Small intestine (tissue), 7 donors: ENCODE measurements around the gene EPHA2. TPM values are rescaled to one million over a fixed set of nuclear protein-coding genes. Genes with fewer than 3 reads are reported as not detected.

Experiments
- DNase-seq, 2 donors: peaks; one replicate each; pipeline versions ENCODE4 v3.0.0 to v3.0.0-alpha.2; 2013
- FAIRE-seq: peaks from 2 replicates; lab custom pipeline; 2012; peaks lifted over from hg19 to GRCh38; lab: Jason Lieb, UNC
- H3K27ac ChIP-seq, 3 donors: one replicate each; pipeline ENCODE4 v1.5.1; 2013; ENCODE audit warnings: low read length in 2 of 3, mild to moderate bottlenecking in 2 of 3, control low read depth in 1 of 3, inconsistent platforms in 1 of 3, low read depth in 1 of 3, moderate library complexity in 1 of 3
- H3K27me3 ChIP-seq, 3 donors: one replicate each; pipeline ENCODE4 v1.6.1; 2013; ENCODE audit warnings: low read length in 3 of 3, inconsistent platforms in 1 of 3; ENCODE audit not compliant: control insufficient read depth in 3 of 3, insufficient read depth in 3 of 3
- H3K36me3 ChIP-seq, 3 donors: one replicate each; pipeline ENCODE4 v1.6.1; 2013; ENCODE audit warnings: low read length in 3 of 3, inconsistent platforms in 1 of 3, low read depth in 1 of 3, mild to moderate bottlenecking in 1 of 3, moderate library complexity in 1 of 3; ENCODE audit not compliant: control insufficient read depth in 3 of 3, insufficient read depth in 2 of 3
- H3K4me1 ChIP-seq, 3 donors: one replicate each; pipeline ENCODE4 v1.6.1; 2013; ENCODE audit warnings: low read length in 2 of 3, inconsistent platforms in 1 of 3, low read depth in 1 of 3, mild to moderate bottlenecking in 1 of 3, moderate library complexity in 1 of 3; ENCODE audit not compliant: control insufficient read depth in 3 of 3, insufficient read depth in 2 of 3
- H3K4me3 ChIP-seq, 3 donors: one replicate each; pipeline ENCODE4 v1.5.1; 2013; ENCODE audit warnings: low read length in 3 of 3, control low read depth in 1 of 3, inconsistent platforms in 1 of 3, low read depth in 1 of 3, mild to moderate bottlenecking in 1 of 3, moderate library complexity in 1 of 3
- H3K9me3 ChIP-seq, 2 donors: one replicate each; pipeline ENCODE4 v1.6.1; 2013; ENCODE audit warnings: low read depth in 1 of 2, low read length in 1 of 2; ENCODE audit not compliant: control insufficient read depth in 2 of 2, insufficient read depth in 1 of 2
- WGBS, 3 donors: extraction: QIAGEN DNeasy Blood & Tissue Kit; methylation state at CpG; one replicate each; pipeline ENCODE4 v1.1.7; 2013; 5-methylcytosine and 5-hydroxymethylcytosine counted together
- polyA plus RNA-seq, 4 donors: library from polyadenylated mRNA; stranded (reverse) in 3 of 4; unstranded in 1 of 4; fragments of 200-250 nt in 3 of 4; fragments of 120-200 nt in 1 of 4; gene quantifications; one replicate each; pipeline versions ENCODE4 v1.2.1 to v1.2.3, GENCODE V29; 2013
- donor health status: healthy with polysubstance abuse.
- donor health status: control.
- donor health status: control.
- donor health status: Bipolar disorder and iron deficiency.
- donor health status: healthy.

EPHA2 gene
- polyA plus RNA-seq, 4 donors = 12.7 to 23.8 (median 19.8) TPM

DNA sequence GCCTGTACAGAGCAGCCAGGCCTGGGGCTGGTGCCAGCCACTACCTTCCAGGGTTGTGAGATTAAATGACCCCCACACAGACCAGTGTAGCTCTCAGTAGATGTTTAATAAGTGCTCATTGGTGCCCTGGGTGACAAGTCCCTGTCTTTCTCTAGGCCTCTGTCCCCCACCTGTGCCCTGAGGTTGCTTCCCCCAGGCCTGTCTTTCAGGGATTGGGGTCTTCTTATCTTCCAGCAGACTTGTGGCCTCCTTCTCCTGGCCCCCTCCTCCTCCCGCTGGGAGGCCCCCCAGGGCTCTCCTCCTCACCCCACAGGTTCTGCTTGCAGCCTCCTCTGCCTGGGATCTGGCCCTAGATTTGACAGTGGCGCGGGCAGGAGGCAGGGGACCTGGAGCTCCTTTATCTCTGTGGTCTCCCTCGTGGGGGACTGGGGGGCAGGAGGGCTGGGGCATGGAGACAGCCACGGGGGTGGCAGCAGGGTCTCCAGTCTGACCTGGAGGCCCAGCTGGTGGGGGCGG lies 40.3 kb downstream of the EPHA2 start:
- no peak for DNase-seq
- Histone ChIP-seq H3K4me1 (peaks cover 0 to 22% (median 0%) of the 10 kb centered on the region in 3 donors), H3K27me3 (no peaks in the 10 kb centered on the region), H3K9me3 (no peaks in the 10 kb centered on the region), H3K4me3 (no peak overlapping the region), H3K27ac (no peak overlapping the region), H3K36me3 (no peaks in the 10 kb centered on the region)
- WGBS, 3 donors = 71 to 81% (median 77%) methylated on average over 6 of the region's 6 CpGs
- no peak for FAIRE-seq

DNA sequence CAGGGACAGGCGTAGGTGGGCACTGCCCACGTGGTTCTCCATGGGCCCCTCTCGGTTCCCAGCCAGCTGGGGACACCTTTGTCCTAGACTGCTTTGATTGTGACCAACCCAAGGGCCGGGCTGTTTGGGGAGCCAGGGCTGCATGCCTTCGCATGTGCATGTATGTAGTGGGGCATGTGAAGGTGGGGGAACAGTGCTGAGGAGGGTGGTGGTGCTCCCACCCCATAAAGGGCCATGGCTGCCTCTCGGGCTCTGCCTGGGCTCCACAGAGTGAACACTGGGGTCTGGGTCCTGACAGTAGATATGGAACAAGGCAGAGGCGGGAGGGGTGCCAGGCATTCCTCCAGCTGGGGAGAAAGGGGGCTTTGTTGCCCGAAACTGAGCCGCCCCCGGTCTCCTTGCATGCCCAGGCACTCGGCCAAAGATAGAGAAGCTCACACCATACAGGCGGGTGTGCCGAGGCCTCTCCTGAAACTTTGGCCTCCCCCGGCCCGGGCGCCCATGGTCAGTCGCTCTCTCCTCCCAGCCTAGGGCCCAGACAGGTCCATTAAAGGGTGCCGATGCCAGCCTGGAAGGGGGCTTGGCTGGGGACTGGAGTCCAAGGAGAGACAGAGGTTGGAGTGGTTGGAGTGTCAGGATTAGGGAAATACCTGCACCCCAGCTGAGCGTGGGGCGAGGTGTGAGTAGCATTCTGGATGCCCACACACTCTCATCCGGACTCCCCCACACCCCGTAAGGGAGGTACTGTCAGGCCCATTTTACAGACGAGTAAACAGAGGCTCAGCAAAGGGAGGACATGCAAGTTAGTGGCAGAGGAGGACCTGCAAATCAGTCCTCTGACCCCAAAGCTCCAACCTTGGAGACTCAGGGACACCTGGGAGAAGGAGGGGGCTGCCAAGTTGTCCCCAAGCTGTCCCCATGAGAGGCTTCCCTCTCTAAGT lies 41.1 kb downstream of the EPHA2 start:
- WGBS, 3 donors = 76 to 82% (median 82%) methylated on average over 22 to 23 of the region's 23 CpGs
- H3K27ac ChIP-seq = no peak overlapping the region
- H3K4me3 ChIP-seq = no peak overlapping the region
- H3K27me3 ChIP-seq = no peaks in the 10 kb centered on the region
- H3K36me3 ChIP-seq = no peaks in the 10 kb centered on the region
- no peak for DNase-seq
- H3K9me3 ChIP-seq = peaks cover 0 to 3% of the 10 kb centered on the region in 2 donors
- peaks cover 0 to 22% (median 0%) of the 10 kb centered on the region in 3 donors for H3K4me1 ChIP-seq
- FAIRE-seq = no peak

GRCh38 chr1:16112596-16113555 lies 43.0 kb downstream of the EPHA2 start:
- no peak overlapping the region for H3K27ac ChIP-seq
- DNase-seq (peak in 1 of 2 donors; percentile 47), FAIRE-seq (no peak)
- no peaks in the 10 kb centered on the region for H3K36me3 ChIP-seq
- H3K4me1 ChIP-seq = peaks cover 0 to 22% (median 0%) of the 10 kb centered on the region in 3 donors
- peaks cover 0 to 15% of the 10 kb centered on the region in 2 donors for H3K9me3 ChIP-seq
- 50 to 63% (median 52%) methylated on average over 13 to 14 of the region's 14 CpGs for WGBS, 3 donors
- no peak overlapping the region for H3K4me3 ChIP-seq
- H3K27me3 ChIP-seq = peaks cover 0 to 2% (median 0%) of the 10 kb centered on the region in 3 donors

DNA sequence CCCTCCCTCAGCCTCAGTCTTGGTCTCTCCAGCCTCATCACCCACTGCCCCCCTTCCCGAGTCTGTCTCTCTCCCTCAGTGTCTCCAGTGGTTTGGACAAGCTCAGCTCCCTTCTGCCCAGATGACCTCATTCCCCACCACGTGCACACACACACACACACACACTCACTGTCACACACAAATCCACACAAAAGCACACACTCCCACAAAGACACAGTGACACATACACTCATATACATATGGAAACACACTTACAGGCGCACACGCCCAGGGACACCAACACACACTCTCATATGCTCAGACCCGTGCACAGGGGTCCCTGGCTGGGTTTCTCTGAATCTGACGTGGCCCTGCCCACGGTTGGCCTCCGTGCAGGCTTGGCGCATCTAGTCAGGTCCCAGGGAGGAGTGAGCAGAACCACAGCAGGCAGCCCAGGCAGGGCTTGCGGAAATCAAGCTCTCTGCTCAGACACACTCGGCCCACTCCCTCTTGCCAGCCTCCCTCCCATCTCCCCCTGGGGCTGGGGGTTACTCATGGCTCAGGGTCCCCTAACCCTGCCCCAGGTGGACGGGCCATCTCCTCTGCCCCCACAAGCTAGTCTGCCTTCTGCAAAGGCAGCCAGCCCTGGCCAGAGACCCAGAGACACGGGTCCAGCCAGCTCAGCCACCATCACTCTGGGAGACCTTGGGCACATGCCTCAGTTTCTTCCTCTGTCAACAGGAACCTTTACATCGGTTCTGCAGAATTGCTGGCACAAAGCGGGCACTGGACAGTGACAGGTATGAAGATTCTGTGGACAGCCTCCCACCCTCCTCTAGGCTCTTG lies 43.9 kb downstream of the EPHA2 start:
- FAIRE-seq (no peak), DNase-seq (no peak)
- H3K27me3 ChIP-seq = peaks cover 0 to 2% (median 0%) of the 10 kb centered on the region in 3 donors
- peaks cover 0 to 18% of the 10 kb centered on the region in 2 donors for H3K9me3 ChIP-seq
- H3K4me1 ChIP-seq = peaks cover 0 to 22% (median 0%) of the 10 kb centered on the region in 3 donors
- no peaks in the 10 kb centered on the region for H3K36me3 ChIP-seq
- H3K27ac ChIP-seq = peak overlapping the region in 1 of 3 donors; percentile 22
- 66 to 73% (median 71%) methylated on average over 15 of the region's 15 CpGs for WGBS, 3 donors
- H3K4me3 ChIP-seq = no peak overlapping the region

- Histone ChIP-seq H3K27me3 (peaks cover 0 to 2% (median 0%) of the 10 kb centered on the region in 3 donors), H3K27ac (no peak overlapping the region), H3K9me3 (peaks cover 0 to 18% of the 10 kb centered on the region in 2 donors), H3K36me3 (no peaks in the 10 kb centered on the region), H3K4me1 (peaks cover 0 to 22% (median 0%) of the 10 kb centered on the region in 3 donors), H3K4me3 (no peak overlapping the region)
- WGBS, 3 donors = 84 to 94% (median 87%) methylated on average over 5 to 7 of the region's 7 CpGs
- FAIRE-seq (no peak), DNase-seq (no peak)
These were observed 45.0 kb downstream of the EPHA2 start for GRCh38 chr1:16110884-16111283.

DNA sequence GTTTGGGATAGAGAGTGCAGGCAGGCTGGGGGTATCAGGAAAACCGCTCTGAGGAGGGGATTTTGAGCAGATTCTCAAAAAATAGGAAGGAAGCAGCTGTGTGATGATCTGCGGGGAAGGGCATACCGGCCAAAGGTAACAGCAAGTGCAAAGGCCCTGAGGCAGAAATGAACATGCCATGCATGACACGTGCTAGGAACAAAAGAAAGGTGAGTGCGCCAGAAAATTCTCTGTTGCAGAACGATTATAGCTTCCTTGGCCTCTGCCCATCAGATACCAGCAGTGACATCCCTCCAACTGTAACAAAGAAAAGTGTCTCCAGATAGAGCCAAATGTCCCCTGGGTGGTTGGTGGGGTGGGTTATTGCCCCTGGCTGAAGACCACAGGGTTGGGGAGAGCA lies 45.4 kb downstream of the EPHA2 start:
- no peak overlapping the region for H3K4me3 ChIP-seq
- DNase-seq = no peak
- WGBS, 3 donors = 71 to 87% (median 85%) methylated on average over 6 of the region's 6 CpGs
- no peaks in the 10 kb centered on the region for H3K36me3 ChIP-seq
- no peak overlapping the region for H3K27ac ChIP-seq
- H3K27me3 ChIP-seq = peaks cover 0 to 2% (median 0%) of the 10 kb centered on the region in 3 donors
- FAIRE-seq = no peak
- peaks cover 0 to 18% of the 10 kb centered on the region in 2 donors for H3K9me3 ChIP-seq
- peaks cover 0 to 22% (median 0%) of the 10 kb centered on the region in 3 donors for H3K4me1 ChIP-seq

DNA sequence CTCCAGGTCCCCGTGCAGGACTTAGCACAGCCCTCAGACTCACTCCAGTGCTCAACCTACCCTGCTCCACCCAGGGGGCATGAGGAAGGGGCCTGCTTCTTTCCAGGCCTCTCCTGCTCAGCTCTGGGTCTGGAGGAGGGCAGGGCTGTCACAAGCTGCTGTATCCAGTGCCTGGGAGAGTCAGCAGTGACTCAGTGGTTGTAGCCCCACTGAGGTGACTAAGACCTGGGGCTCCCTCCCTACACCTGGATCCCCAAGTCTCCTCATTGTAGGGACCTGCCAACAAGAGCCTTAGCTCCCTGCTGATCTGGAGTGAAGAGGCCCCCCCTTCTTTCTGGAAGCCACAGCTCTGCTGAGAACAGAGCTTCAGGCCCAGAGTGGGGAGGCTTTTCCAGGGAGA lies 46.3 kb downstream of the EPHA2 start:
- FAIRE-seq (no peak), DNase-seq (no peak)
- H3K36me3 ChIP-seq = no peaks in the 10 kb centered on the region
- WGBS, 3 donors = 69 to 89% (median 88%) methylated on average over 1 of the region's 1 CpG
- H3K4me1 ChIP-seq = peaks cover 0 to 22% (median 0%) of the 10 kb centered on the region in 3 donors
- H3K27me3 ChIP-seq = peaks cover 0 to 2% (median 0%) of the 10 kb centered on the region in 3 donors
- H3K9me3 ChIP-seq = peaks cover 0 to 18% of the 10 kb centered on the region in 2 donors
- no peak overlapping the region for H3K4me3 ChIP-seq
- no peak overlapping the region for H3K27ac ChIP-seq
